HG03571 (cell line): Measurements from ENCODE around the gene PPP5C.
"Not testable (repeated sequence)": the region's sequence is repeated elsewhere in the genome, so short reads cannot be mapped to it uniquely, and the experiment has no call there.

ENCODE experiments used
- ATAC-seq: cut with Tn5 transposase; IDR thresholded peaks from one replicate; pipeline ENCODE4 v1.9.1; 2021; ENCODE audit not compliant: unreplicated experiment

Gene PPP5C

DNA sequence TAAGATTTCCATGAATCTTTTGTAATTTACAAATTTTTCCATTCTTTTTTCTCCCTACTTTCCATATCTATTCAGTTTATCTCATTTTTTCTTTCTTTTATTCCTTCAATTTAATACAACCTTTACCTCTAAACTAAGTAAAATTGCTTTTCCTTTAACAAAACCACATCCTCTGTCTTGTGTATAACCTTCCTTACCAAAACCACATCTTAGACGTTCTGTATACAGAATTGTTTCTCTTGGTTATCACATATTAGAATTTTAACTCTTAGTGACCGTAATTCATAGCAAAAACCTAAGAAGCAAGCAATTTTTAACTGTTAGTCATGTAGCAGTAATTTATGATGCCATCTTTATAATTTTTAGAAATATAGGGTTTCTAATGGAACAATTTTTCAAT is 15.0 kb downstream of the PPP5C start:
- no peak for ATAC-seq

DNA sequence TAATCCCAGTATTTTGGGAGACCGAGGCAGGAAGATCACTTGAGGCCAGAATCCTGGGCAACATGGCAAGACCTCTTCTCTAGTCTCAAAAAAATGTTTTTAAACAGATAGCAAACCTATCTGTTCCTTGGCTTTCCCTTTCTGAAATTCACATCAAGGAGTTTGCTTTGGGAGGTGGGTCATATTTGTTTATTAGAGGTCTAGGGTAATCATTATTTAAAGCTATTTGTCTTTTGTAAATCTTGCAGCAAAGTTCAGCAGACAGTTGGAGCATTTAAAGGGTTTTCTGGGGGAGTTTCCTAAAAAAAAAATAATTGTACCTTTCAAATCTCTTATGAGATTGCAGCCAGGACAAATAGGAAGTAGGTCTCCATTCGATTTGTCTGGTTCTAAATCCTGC is 17.5 kb downstream of the PPP5C start:
- ATAC-seq: no peak

DNA sequence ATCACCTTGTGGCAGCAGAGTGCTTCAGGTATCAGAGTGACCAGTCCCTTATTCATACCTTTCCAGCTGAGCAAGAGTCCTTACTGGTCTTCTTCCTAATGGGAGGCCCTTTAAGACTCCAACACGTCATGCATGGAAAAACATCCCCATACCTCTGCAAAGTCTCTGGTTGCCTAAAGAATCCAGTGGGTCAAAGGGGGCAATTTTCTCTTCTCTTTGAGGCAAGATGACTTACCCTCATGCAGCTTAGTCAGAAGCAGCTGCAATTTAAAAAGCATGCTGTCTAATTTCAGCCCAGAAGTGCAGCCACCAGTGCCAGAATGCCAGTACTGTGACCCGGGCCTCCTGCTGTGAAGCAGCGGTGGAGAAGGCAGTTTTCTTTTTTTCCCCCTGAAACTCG is 18.7 kb downstream of the PPP5C start:
- no peak for ATAC-seq

- ATAC-seq: no peak
Measured at GRCh38 chr19:46366620-46367292, 19.9 kb downstream of the PPP5C start.

- ATAC-seq: no peak
Measured at GRCh38 chr19:46367426-46367825, 20.5 kb downstream of the PPP5C start.

DNA sequence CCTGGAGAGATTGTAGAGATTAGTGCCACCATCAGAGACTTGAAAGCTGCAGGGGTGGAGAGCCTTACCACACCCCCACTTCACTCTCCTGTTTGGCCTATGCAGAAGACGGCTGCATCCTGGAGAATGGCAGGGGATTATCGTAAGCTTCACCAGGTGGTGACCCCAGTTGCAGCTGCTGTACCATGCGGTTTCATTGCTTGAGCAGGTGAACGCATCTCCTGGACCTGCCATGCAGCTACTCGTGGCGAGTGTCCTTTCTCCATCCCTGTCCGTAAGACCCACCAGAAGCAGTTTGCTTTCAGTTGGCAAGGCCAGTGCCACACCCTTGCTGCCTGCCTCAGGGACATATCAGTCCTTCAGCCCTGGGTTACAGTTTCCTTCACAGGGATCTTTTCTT is 21.2 kb downstream of the PPP5C start:
- ATAC-seq: no peak

DNA sequence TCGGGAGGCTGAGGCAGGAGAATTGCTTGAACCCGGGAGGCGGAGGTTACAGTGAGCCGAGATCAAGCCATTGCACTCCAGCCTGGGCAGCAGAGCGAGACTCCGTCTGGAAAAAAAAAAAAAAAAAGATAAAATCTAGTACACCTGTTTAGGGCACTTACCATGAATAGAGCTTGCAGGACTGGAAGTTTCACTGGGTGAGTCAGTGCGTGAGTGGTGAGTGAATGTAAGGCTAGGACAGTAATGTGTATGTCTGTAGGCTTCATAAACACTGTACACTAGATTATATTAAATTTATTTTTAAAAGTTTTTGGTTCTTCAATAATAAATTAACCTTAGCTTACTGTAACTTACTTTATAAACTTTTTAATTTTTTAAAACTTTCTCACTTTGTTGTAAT is 22.9 kb downstream of the PPP5C start:
- ATAC-seq: no peak

DNA sequence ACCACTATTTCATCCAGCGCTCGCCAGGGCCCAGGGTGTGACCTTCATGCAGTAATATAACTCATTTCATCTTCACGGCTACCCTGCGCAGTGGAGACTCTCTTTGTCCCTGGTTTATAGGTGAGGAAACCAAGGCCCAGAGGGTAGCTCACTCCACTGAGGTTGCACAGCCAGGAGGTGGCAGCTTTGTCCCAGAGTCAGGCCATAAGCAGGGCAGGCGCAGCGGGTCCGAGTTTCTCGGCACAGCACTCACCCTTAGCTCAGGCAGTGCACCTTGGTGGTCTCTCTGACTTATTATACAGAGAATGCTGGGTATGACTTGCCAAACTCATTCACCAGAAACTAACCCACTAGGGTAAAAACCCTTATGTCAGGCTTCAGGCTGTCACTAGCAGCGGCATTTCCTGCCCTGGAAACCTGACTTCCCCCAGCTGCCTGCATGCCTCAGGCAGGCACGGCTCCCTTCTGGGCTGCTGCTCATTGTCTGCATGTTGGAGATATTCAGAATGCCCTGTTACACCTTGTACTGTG is 24.5 kb downstream of the PPP5C start:
- ATAC-seq: no peak

DNA sequence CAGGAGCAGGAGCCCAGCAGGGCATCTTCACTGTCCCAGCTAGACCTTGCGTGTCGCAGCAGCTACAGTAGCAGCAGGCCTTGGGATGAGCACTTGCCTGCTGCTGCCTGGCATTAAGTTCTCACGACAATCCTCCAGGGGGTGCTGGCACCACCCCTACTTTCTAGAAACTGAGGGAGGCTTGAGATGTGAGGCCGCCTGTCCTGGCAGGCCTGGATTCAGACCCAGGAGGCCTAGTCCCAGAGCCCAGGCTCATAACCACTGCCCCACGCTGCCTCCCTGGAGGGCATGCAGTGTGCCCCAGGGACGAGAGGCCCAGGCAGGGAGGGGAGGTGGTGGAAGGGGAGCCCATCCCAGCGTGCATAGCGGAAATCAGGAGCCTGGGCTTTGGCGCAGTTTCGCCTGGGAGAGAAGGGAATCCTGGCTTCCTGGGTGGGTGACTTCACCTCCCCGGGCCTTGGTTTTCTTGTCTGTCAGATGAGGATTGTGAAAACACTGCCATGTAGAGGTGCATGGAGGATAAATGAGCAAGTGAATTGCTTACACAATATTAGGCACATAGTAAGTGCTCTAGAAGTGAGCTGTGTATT is 26.1 kb downstream of the PPP5C start:
- no peak for ATAC-seq

DNA sequence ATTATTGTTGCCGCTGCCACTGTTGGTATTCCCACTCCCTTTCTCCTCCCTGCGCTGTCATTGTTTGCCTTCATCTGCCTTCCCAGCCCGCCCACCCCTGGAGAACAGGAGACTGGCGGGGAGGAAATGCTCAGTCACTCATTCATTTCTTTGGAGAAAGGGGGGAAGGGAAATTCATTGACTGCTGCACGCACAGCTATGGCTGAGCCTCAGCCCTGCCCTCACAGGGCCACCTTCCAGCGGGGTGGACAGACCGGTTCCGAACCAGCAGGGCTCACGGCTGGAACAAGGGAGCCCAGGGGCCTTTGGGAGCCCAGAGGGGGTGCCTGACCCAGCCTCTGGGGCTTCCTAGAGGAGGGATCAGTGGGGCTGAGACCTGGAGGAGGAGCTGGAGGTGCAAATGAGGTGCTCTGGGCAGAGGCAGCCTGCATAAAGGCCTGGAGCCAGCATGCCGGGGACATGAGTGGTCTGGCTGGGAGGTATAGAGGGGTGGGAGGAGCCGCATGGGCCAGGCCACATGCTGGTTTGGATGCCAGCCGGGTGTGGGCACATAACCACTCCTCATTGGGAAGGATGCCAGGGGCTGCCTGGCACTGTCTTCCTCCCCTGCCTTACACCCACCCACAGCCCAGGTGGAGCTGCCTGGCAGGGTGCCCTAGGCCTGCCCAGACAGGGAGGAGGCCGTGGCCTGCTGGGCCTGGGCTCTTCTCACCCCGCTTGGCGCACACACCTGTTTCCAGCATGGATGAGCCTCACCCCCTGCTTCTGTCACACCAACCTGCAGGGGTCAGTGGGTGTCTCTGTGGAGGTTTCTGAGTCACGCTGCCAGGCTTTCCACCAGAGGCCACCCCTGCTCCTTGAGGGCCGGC is 26.8 kb downstream of the PPP5C start:
- no peak for ATAC-seq

DNA sequence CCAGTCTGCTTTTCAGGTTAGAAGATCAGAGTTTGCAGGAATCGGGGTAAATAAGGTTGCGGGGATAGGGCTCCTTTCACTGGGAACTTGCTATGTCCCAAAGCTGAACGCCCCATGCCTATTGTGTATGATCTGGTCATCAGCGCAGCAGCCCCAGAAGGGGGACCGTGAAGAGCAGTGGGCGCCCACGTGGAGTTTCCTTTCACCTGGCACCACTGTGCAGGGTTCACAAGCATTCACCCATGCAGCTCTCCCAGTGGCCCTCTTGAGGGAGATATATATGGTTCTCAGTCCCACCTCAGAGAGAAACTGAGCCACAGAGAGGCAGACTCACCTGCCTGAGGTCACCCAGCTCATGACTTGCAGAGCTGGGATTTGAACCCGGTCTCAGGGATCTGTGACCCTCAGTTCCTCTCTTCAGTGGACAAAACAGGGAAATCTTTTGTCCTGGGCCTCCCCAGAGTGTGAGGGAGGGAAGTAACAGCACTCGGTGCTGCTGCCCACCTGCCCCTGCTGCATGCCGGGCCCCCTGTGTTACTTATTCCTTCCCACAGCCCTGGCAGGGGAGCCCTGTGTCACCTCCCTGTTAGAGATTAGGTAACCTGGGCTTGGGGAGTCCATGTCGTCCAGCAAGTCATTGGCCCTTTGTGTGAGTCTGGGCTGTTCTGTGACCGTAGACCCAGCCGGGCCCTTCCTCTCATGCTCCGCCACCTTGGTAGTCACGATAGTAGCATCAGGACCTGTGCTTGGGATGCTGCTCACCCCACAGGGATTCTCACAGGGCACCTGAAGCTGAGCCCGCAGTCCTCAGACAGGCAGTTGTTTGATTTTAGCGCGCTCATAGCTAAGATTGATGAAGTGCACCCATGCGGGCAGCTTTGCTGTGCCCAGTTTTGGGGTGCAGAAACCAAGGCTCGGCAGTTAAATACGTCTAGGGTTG is 27.9 kb downstream of the PPP5C start:
- no peak for ATAC-seq

- not testable (repeated sequence) for ATAC-seq
Measured at GRCh38 chr19:46375476-46376067, 28.7 kb downstream of the PPP5C start.

GRCh38 chr19:46376241-46377153 is 29.6 kb downstream of the PPP5C start:
- ATAC-seq: no peak

GRCh38 chr19:46378268-46378667 is 31.4 kb downstream of the PPP5C start:
- ATAC-seq: no peak

DNA sequence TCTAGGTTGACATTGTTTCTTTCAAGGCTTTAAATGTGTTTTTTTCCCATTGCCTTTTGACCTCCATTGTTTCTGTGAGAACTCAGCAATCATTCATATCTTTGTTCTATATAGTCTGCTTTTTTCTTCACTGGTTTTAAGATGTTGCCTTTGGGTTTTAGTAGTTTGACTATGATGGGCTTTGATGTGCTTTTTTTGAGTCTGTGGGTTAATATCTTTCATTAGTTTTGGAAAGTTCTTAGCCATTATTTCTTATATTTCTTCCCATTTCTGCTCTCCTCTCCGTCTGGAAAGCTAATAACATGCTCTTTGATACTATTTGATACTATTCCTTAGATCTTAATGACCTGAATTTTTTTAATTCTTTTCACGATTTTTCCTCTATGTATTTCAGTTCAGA is 33.8 kb downstream of the PPP5C start:
- no peak for ATAC-seq

DNA sequence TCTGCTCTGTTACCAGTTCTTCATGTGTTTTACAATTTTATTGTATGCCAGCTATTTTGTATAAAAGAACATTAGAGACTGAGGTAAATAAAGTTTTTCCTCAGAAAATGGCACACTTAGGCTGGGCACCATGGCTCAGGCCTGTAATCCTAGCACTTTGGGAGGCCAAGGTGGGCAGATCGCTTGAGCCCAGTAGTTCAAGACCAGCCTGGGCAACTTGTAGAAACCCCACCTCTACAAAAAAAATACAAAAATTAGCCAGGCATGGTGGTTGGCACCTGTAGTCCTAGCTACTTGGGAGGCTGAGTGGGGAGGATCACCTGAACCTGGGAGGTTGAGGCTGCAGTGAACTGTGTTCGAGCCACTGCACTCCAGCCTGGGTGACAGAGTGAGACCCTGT is 34.5 kb downstream of the PPP5C start:
- ATAC-seq: no peak

GRCh38 chr19:46381756-46382345 is 35.0 kb downstream of the PPP5C start:
- no peak for ATAC-seq

DNA sequence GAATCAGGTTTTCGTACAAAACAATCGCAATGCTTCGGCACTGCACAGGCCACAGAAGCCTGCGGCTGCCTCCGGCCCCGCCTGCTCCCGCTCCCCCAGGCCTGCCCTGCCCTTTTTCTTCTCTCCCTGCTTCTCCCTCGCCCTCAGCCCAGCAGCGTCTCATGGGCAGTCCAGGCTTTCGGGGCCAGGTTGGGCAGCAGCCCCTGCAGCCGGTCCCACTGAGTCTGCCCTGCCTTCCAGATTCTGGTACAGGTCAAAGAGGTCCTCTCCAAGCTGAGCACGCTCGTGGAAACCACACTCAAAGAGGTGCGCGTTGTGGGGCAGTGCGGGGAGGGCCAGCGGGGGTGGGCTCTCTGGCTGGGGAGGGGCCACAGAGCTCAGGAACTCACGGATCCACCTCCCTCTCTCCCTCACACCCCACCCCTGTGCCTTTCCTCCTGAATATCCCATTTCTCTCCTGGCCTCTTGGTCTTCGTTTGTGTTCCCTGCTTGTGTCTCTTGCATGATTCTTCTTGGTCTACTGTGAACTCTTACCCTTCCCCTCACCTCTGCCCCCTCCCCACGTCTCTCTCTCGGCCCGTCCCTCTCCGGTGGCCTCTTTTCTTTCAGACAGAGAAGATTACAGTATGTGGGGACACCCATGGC is 36.4 kb downstream of the PPP5C start:
- no peak for ATAC-seq
